Measurements from ENCODE around the gene NSD1.

The NSD1 gene

GRCh38 chr5:177195307-177195952 lies 61.9 kb downstream of the NSD1 start:
- peak; percentile 39 for DNase-seq (ENCODE audit: low read depth, low spot score)
- TF ChIP-seq CTCF (IDR thresholded peaks at IDR 0.05; ENCODE audit: low read depth, low read length) = no peak
- in situ Hi-C loops (cut with HindIII; ENCODE audit: low sequenced_read_pairs) = no loop called here
- H3K4me3 ChIP-seq (ENCODE audit: low read depth, low read length) = no peak overlapping the region

GRCh38 chr5:177198738-177199137 lies 65.2 kb downstream of the NSD1 start:
- no peak for TF ChIP-seq CTCF (IDR thresholded peaks at IDR 0.05; ENCODE audit: low read depth, low read length)
- in situ Hi-C loops (cut with HindIII; ENCODE audit: low sequenced_read_pairs) = no loop called here
- DNase-seq (ENCODE audit: low read depth, low spot score) = no peak
- H3K4me3 ChIP-seq (ENCODE audit: low read depth, low read length) = no peak overlapping the region

- TF ChIP-seq CTCF (IDR thresholded peaks at IDR 0.05; ENCODE audit: low read depth, low read length) = no peak
Observed at GRCh38 chr5:177204281-177204680, 70.7 kb downstream of the NSD1 start.

DNA sequence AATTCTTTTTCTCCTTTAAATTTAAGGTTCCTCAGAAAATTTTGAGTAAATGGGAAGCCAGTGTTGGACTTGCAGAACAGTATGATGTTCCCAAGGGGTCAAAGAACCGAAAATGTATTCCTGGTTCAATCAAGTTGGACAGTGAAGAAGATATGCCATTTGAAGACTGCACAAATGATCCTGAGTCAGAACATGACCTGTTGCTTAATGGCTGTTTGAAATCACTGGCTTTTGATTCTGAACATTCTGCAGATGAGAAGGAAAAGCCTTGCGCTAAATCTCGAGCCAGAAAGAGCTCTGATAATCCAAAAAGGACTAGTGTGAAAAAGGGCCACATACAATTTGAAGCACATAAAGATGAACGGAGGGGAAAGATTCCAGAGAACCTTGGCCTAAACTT lies 76.0 kb downstream of the NSD1 start:
- no peak overlapping the region for H3K4me3 ChIP-seq (ENCODE audit: low read depth, low read length)
- TF ChIP-seq CTCF (IDR thresholded peaks at IDR 0.05; ENCODE audit: low read depth, low read length) = no peak
- in situ Hi-C loops (cut with HindIII; ENCODE audit: low sequenced_read_pairs) = no loop called here
- no peak for DNase-seq (ENCODE audit: low read depth, low spot score)

More at GRCh38 chr5:177204281-177204680, 70.7 kb downstream of the NSD1 start:
- no peak for DNase-seq (ENCODE audit: low read depth, low spot score)
- H3K4me3 ChIP-seq (ENCODE audit: low read depth, low read length) = no peak overlapping the region
- in situ Hi-C loops (cut with HindIII; ENCODE audit: low sequenced_read_pairs) = no loop called here

DNA sequence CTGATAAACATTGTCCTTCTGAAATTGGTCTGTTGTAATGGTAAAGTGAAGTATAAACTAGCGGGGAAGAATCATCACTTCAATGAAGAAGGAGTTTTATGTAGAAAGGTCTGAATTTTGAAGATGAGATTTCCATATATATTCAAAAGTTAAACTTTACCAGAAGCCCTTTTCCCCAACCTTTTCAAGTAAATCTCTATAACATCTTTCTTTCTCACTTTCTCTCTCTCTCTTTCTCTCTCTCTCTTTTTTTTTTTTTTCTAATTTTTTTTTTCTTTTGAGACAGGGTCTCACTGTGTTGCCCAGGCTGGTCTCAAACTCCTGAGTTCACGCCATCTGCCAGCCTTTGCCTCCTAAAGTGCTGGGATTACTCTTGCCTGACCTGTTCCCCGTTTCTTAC lies 78.7 kb downstream of the NSD1 start:
- DNase-seq (ENCODE audit: low read depth, low spot score) = no peak
- in situ Hi-C loops (cut with HindIII; ENCODE audit: low sequenced_read_pairs) = no loop called here

DNA sequence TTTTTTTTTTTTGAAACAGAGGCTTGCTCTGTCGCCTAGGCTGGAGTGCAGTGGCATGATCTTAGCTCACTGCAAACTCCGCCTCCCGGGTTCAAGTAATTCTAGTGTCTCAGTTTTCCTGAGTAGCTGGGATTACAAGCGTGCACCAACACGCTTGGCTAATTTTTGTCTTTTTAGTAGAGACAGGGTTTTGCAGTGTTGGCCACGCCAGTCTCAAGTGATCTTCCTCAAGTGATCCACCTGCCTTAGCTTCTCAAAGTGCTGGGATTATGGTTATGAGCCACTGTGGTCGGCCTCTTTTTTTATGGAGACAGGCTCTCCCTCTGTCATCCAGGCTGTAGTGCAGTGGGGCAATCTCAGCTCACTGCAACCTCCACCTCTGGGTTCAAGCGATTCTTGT lies 87.0 kb downstream of the NSD1 start:
- DNase-seq (ENCODE audit: low read depth, low spot score) = no peak
- H3K4me3 ChIP-seq (ENCODE audit: low read depth, low read length) = no peak overlapping the region
- in situ Hi-C loops (cut with HindIII; ENCODE audit: low sequenced_read_pairs) = no loop called here
- TF ChIP-seq CTCF (IDR thresholded peaks at IDR 0.05; ENCODE audit: low read depth, low read length) = no peak

More for the DNA sequence above, 78.7 kb downstream of the NSD1 start:
- TF ChIP-seq CTCF (IDR thresholded peaks at IDR 0.05; ENCODE audit: low read depth, low read length) = no peak
- H3K4me3 ChIP-seq (ENCODE audit: low read depth, low read length) = no peak overlapping the region

All from astrocyte of the spinal cord (primary cell).